Endothelial cell of umbilical vein (primary cell): ENCODE data around the gene MCC. TPM values are rescaled to one million over a fixed set of nuclear protein-coding genes. Genes with fewer than 3 reads are reported as not detected.

Experiments used
- BruUV-seq: library from RNA; stranded (reverse); fragments of 400-500 nt; replicated peaks from 2 replicates; lab custom pipeline; 2021; lab: Mats Ljungman, UMichigan
- CTCF ChIA-PET: fragments of 300-600, 350-600 bp; sonication (Branson Sonifier 250); formaldehyde crosslinking; loops from one replicate; lab custom pipeline; 2021; ENCODE audit warnings: antibody characterized with exemption, inconsistent platforms; lab: Charles Lee
- POLR2A ChIA-PET: fragments of 300-600, 350-600 bp; sonication (Branson Sonifier 250); formaldehyde crosslinking; loops from one replicate; lab custom pipeline; 2021; ENCODE audit warnings: antibody characterized with exemption, inconsistent platforms; lab: Charles Lee
- DNase-seq: peaks from one replicate; pipeline ENCODE4 v3.0.0-alpha.2; 2011; ENCODE audit warnings: low read depth, low spot score
- FAIRE-seq: peaks from 2 replicates; lab custom pipeline; 2011; peaks lifted over from hg19 to GRCh38; lab: Jason Lieb, UNC
- H2AFZ ChIP-seq: 2 replicates; pipeline ENCODE4 v1.6.0; 2012; ENCODE audit warnings: low read depth, low read length, control low read depth, inconsistent platforms
- H3K27ac ChIP-seq: 2 replicates; pipeline ENCODE4 v1.5.1; 2011; ENCODE audit warnings: low read depth, mild to moderate bottlenecking, control low read depth, low read length, moderate library complexity; ENCODE audit not compliant: insufficient read depth
- H3K27me3 ChIP-seq, 2 experiments: 2 replicates each; pipeline versions ENCODE4 v1.6.0 to v1.6.1; 2011; ENCODE audit warnings: low read length in 2 of 2, mixed read lengths in 1 of 2; ENCODE audit not compliant: control insufficient read depth in 2 of 2, insufficient read depth in 2 of 2
- H3K36me3 ChIP-seq, 2 experiments: 2 replicates in 1 of 2; 3 replicates in 1 of 2; pipeline ENCODE4 v1.5.1; 2011; ENCODE audit warnings: low read length in 2 of 2, mild to moderate bottlenecking in 1 of 2, moderate library complexity in 1 of 2; ENCODE audit not compliant: control insufficient read depth in 2 of 2, insufficient read depth in 2 of 2; ENCODE audit errors: extremely low read depth in 1 of 2
- H3K4me1 ChIP-seq: 3 replicates; pipeline ENCODE4 v1.5.1; 2011; ENCODE audit warnings: mild to moderate bottlenecking, low read length; ENCODE audit not compliant: control insufficient read depth, insufficient read depth; ENCODE audit errors: extremely low read depth
- H3K4me2 ChIP-seq: 2 replicates; pipeline ENCODE4 v1.6.1; 2011; ENCODE audit warnings: low read length, control low read depth, mixed read lengths; ENCODE audit not compliant: insufficient read depth
- H3K4me3 ChIP-seq, 3 experiments: fragments of 200-600 bp in 1 of 3; sonication (generic), shearing (Covaris generic) in 1 of 3; replicated peaks in 1 of 3; 2 replicates each; pipeline ENCODE4 v1.5.1; 2011 to 2016; ENCODE audit warnings: control low read depth in 3 of 3, low read length in 3 of 3, mild to moderate bottlenecking in 2 of 3, inconsistent platforms in 1 of 3, low read depth in 1 of 3, moderate library complexity in 1 of 3; ENCODE audit not compliant: insufficient read depth in 1 of 3
- H3K79me2 ChIP-seq: 2 replicates; pipeline ENCODE4 v1.6.0; 2012; ENCODE audit warnings: low read length, inconsistent platforms; ENCODE audit not compliant: control insufficient read depth, insufficient read depth
- H3K9ac ChIP-seq: replicated peaks from 2 replicates; pipeline ENCODE3; 2011; ENCODE audit warnings: low read length, control low read depth; ENCODE audit not compliant: insufficient read depth; ENCODE audit errors: extremely low read depth
- H3K9me1 ChIP-seq: replicated peaks from 3 replicates; pipeline ENCODE4 v1.6.0; 2011; ENCODE audit warnings: mild to moderate bottlenecking, low read length; ENCODE audit not compliant: control insufficient read depth, insufficient read depth; ENCODE audit errors: extremely low read depth
- H3K9me3 ChIP-seq: replicated peaks from 2 replicates; pipeline ENCODE4 v1.5.1; 2012; ENCODE audit warnings: low read length, inconsistent platforms; ENCODE audit not compliant: control insufficient read depth, insufficient read depth
- H4K20me1 ChIP-seq: replicated peaks from 2 replicates; pipeline ENCODE3; 2011; ENCODE audit warnings: mild to moderate bottlenecking, low read length; ENCODE audit not compliant: control insufficient read depth, insufficient read depth; ENCODE audit errors: extremely low read depth
- EZH2 ChIP-seq: IDR thresholded peaks from 2 replicates; pipeline ENCODE4 v1.6.1; 2012; ENCODE audit warnings: borderline replicate concordance, low read depth, mild to moderate bottlenecking, moderate library complexity, low read length, inconsistent platforms; ENCODE audit not compliant: severe bottlenecking
- FOS ChIP-seq: IDR thresholded peaks from 2 replicates; pipeline ENCODE4 v1.6.1; 2011; ENCODE audit warnings: mild to moderate bottlenecking, low read length, moderate library complexity, borderline replicate concordance; ENCODE audit not compliant: insufficient read depth
- GATA2 ChIP-seq: IDR thresholded peaks from 2 replicates; pipeline ENCODE4 v1.7.0; 2011; ENCODE audit warnings: low read depth, mild to moderate bottlenecking, moderate library complexity, mixed read lengths, low read length; ENCODE audit not compliant: insufficient read length, insufficient read depth
- JUN ChIP-seq: IDR thresholded peaks from 2 replicates; pipeline ENCODE4 v1.6.1; 2011; ENCODE audit warnings: borderline replicate concordance, low read depth; ENCODE audit not compliant: insufficient read length, insufficient read depth
- MYC ChIP-seq: IDR thresholded peaks from one replicate; pipeline ENCODE4 v1.6.1; 2011; ENCODE audit warnings: mild to moderate bottlenecking, low read depth, low read length
- POLR2A ChIP-seq: IDR thresholded peaks from 2 replicates; pipeline ENCODE4 v1.6.1; 2012; ENCODE audit warnings: low read depth, mild to moderate bottlenecking, control low read depth, low read length
- POLR2AphosphoS5 ChIP-seq: IDR thresholded peaks from 2 replicates; pipeline ENCODE4 v1.6.1; 2012; ENCODE audit warnings: low read depth, mild to moderate bottlenecking, control low read depth, low read length, moderate library complexity; ENCODE audit not compliant: insufficient read depth
- dilution Hi-C: fragments of 300-500 bp; cut with MboI; formaldehyde crosslinking; loops from one replicate; pipeline ENCODE4 v1.15.0; 2019; ENCODE audit warnings: low sequenced_read_pairs; ENCODE audit not compliant: extremely low pct_ligation_motif_present
- intact Hi-C: fragments of 100-400 bp; cut with micrococcal nuclease; formaldehyde crosslinking; loops from one replicate; pipeline ENCODE4 v1.10.0; 2022
- polyA plus RNA-seq, 4 experiments: library from polyadenylated mRNA; depleted of rRNA in 3 of 4; stranded (reverse) in 3 of 4; unstranded in 1 of 4; fragments of >200 nt; gene quantifications; 2 replicates each; pipeline versions ENCODE4 v1.2.1 to v1.2.3, GENCODE V29; 2011 to 2012; ENCODE audit warnings: missing spikeins in 1 of 4
- total RNA-seq: library from RNA; stranded (reverse); gene quantifications from 2 replicates; pipeline ENCODE4 v1.2.3, GENCODE V29; 2021
- TF ChIP-seq, protein P1 (sequence below), 2 donors: IDR thresholded peaks; 1 replicate in 1 of 2; 2 replicates in 1 of 2; pipeline ENCODE4 v1.5.1; 2011; ENCODE audit warnings: low read length in 2 of 2, mild to moderate bottlenecking in 2 of 2, moderate library complexity in 2 of 2, control low read depth in 1 of 2, inconsistent platforms in 1 of 2, low read depth in 1 of 2; ENCODE audit not compliant: insufficient read depth in 1 of 2; ENCODE audit errors: extremely low read depth in 1 of 2
- TF ChIP-seq, protein P2 (sequence below): IDR thresholded peaks from 2 replicates; pipeline ENCODE4 v1.6.1; 2011; ENCODE audit not compliant: insufficient read depth, insufficient read length

MCC gene
- total and polyA plus RNA-seq, 2 donors (not counting 3 experiments of a cell fraction or from before 2014, with no cell fraction given), result 6.9 to 27.5 TPM

DNA sequence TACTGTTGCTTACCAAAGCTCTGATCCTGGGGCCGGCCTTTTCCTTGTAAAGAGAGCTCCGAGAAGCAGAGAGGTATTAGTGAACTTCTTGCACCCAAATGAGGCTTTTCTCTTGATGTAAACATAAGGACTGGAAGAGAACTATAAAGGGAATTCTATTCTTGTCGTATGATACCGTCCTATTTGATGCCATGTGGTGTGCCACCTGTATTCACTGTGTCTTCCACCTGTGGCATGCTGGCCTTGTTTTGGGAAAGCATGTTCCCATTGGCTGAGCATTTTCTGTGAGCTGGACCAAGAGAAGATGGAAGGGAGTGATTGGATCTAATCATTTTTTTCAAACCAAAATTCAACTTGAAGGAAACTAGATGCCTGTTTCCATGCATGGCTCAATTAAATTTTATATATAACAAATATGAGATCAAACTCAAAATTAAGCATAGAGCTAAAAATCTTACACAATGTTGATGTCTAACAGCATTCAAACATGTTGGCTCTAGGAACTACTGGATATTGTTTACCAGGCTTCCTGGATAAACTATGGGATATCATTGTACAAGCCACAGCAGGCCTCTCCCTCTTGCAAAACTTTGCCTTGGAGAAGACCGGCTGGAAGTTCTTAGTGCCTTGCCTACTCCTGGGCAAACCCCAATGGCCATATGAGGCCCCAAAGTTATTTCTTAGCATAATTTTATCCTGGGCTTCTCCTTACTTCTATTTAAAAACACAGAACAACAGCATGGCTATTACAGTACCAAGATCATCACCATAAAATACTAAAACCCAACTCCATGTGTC is 168.8 kb downstream of the MCC start:
- ChIA-PET CTCF (interaction anchor here (0.9 kb wide), 1 partner anchor 323 kb away, joined by 3 read pairs; no protein-coding TSS in a partner anchor), POLR2A (no interaction called here)
- H3K79me2 ChIP-seq, result no peaks in the 10 kb centered on the region
- intact Hi-C loops, result no loop called here
- dilution Hi-C loops, result no loop called here
- no peak overlapping the region for H2AFZ ChIP-seq
- H3K36me3 ChIP-seq, result no peaks in the 10 kb centered on the region
- no peak overlapping the region for H3K4me3 ChIP-seq
- BruUV-seq, result no TSS peak
- no peak overlapping the region for H3K9ac ChIP-seq
- no peaks in the 10 kb centered on the region for H3K4me1 ChIP-seq
- DNase-seq (no peak), FAIRE-seq (no peak)
- no peak overlapping the region for H3K4me2 ChIP-seq
- H4K20me1 ChIP-seq, result no peaks in the 10 kb centered on the region
- H3K9me3 ChIP-seq, result no peaks in the 10 kb centered on the region
- H3K27me3 ChIP-seq, result no peaks in the 10 kb centered on the region
- no peaks in the 10 kb centered on the region for H3K9me1 ChIP-seq
- no peak overlapping the region for H3K27ac ChIP-seq
- no peak for TF ChIP-seq JUN
- TF ChIP-seq, protein P1, sequence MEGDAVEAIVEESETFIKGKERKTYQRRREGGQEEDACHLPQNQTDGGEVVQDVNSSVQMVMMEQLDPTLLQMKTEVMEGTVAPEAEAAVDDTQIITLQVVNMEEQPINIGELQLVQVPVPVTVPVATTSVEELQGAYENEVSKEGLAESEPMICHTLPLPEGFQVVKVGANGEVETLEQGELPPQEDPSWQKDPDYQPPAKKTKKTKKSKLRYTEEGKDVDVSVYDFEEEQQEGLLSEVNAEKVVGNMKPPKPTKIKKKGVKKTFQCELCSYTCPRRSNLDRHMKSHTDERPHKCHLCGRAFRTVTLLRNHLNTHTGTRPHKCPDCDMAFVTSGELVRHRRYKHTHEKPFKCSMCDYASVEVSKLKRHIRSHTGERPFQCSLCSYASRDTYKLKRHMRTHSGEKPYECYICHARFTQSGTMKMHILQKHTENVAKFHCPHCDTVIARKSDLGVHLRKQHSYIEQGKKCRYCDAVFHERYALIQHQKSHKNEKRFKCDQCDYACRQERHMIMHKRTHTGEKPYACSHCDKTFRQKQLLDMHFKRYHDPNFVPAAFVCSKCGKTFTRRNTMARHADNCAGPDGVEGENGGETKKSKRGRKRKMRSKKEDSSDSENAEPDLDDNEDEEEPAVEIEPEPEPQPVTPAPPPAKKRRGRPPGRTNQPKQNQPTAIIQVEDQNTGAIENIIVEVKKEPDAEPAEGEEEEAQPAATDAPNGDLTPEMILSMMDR (IDR thresholded peaks at IDR 0.05; ENCODE audit: extremely low read depth in 1 of 2, insufficient read depth in 1 of 2, low read depth in 1 of 2, low read length in 2 of 2), result no peak
- TF ChIP-seq POLR2A, result no peak

DNA sequence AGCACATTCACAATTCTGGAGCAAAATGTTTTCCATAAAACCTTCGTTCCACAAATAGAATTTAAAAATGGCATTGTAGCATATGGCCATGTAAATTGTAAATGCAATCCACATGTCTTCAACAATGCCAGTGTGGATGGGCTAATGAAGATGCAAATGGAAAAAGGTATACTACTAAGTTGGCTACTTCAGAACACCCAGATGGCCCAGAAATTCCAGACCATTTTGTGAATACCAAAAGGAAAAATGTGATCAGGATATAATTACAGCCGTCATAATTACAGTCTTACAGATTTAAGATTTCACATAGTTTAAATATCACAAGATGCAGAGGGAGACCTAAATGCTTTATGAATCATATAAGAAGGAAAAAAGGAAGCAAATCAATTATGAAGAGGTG is 170.6 kb downstream of the MCC start:
- Histone ChIP-seq H4K20me1 (no peaks in the 10 kb centered on the region), H3K4me1 (no peaks in the 10 kb centered on the region), H3K9ac (no peak overlapping the region), H3K9me3 (no peaks in the 10 kb centered on the region), H3K9me1 (no peaks in the 10 kb centered on the region), H3K79me2 (no peaks in the 10 kb centered on the region), H2AFZ (no peak overlapping the region), H3K27ac (no peak overlapping the region), H3K4me2 (no peak overlapping the region), H3K36me3 (no peaks in the 10 kb centered on the region), H3K27me3 (no peaks in the 10 kb centered on the region), H3K4me3 (no peak overlapping the region)
- ChIA-PET POLR2A (no interaction called here), CTCF (no interaction called here)
- dilution Hi-C loops (no loop called here), intact Hi-C loops (no loop called here)
- TF ChIP-seq POLR2A, result no peak
- no peak for TF ChIP-seq POLR2AphosphoS5
- no peak for TF ChIP-seq EZH2
- TF ChIP-seq, protein P2, sequence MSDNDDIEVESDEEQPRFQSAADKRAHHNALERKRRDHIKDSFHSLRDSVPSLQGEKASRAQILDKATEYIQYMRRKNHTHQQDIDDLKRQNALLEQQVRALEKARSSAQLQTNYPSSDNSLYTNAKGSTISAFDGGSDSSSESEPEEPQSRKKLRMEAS, result no peak
- TF ChIP-seq FOS, result no peak
- TF ChIP-seq, protein P1 (IDR thresholded peaks at IDR 0.05; ENCODE audit: extremely low read depth in 1 of 2, insufficient read depth in 1 of 2, low read depth in 1 of 2, low read length in 2 of 2), result no peak
- TF ChIP-seq JUN, result no peak
- TF ChIP-seq GATA2, result no peak
- TF ChIP-seq MYC, result no peak
- BruUV-seq, result no TSS peak
- FAIRE-seq (no peak), DNase-seq (no peak)
